Endodermal cell (in vitro differentiated cells): Measurements from ENCODE around the gene AIFM2. TPM values are rescaled to one million over a fixed set of nuclear protein-coding genes. Genes with fewer than 3 reads are reported as not detected.

Experiments used
- DNase-seq: peaks from one replicate; pipeline ENCODE4 v3.0.0-alpha.2; 2017
- H3K27ac ChIP-seq: 2 replicates; pipeline ENCODE4 v1.5.1; 2013; ENCODE audit warnings: mild to moderate bottlenecking, low read depth, low read length, moderate library complexity
- H3K27me3 ChIP-seq: 2 replicates; pipeline ENCODE4 v1.6.1; 2013; ENCODE audit warnings: mild to moderate bottlenecking, low read length, moderate library complexity; ENCODE audit not compliant: insufficient read depth, control insufficient read depth, poor library complexity, severe bottlenecking
- H3K36me3 ChIP-seq: 2 replicates; pipeline ENCODE4 v1.7.0; 2013; ENCODE audit warnings: mild to moderate bottlenecking, low read length, moderate library complexity; ENCODE audit not compliant: control insufficient read depth, insufficient read depth
- H3K4me1 ChIP-seq: one replicate; pipeline ENCODE4 v1.7.0; 2013; ENCODE audit warnings: low read length; ENCODE audit not compliant: control insufficient read depth, insufficient read depth
- H3K4me3 ChIP-seq: 2 replicates; pipeline ENCODE4 v1.5.1; 2013; ENCODE audit warnings: mild to moderate bottlenecking, low read length, moderate library complexity
- H3K9ac ChIP-seq: 2 replicates; pipeline ENCODE4 v1.6.1; 2013; ENCODE audit warnings: mild to moderate bottlenecking, low read length, moderate library complexity; ENCODE audit not compliant: poor library complexity, severe bottlenecking; ENCODE audit errors: extremely low read depth
- H3K9me3 ChIP-seq: 2 replicates; pipeline ENCODE4 v1.6.1; 2013; ENCODE audit warnings: mild to moderate bottlenecking, low read length, moderate library complexity; ENCODE audit not compliant: control insufficient read depth
- H3K27ac Mint-ChIP-seq: 2 replicates; pipeline ENCODE4 v1.8.0; 2020; ENCODE audit warnings: mixed read lengths
- H3K27me3 Mint-ChIP-seq: 2 replicates; pipeline ENCODE4 v1.8.0; 2021; ENCODE audit warnings: mild to moderate bottlenecking, mixed read lengths; ENCODE audit not compliant: insufficient read depth
- H3K36me3 Mint-ChIP-seq: 2 replicates; pipeline ENCODE4 v1.8.0; 2020; ENCODE audit warnings: low read depth, mixed read lengths
- H3K4me1 Mint-ChIP-seq: 2 replicates; pipeline ENCODE4 v1.8.0; 2020; ENCODE audit warnings: mixed read lengths
- H3K4me3 Mint-ChIP-seq: 2 replicates; pipeline ENCODE4 v1.8.0; 2020; ENCODE audit warnings: mild to moderate bottlenecking, moderate library complexity, mixed read lengths
- H3K9me3 Mint-ChIP-seq: 2 replicates; pipeline ENCODE4 v1.8.0; 2020; ENCODE audit warnings: mild to moderate bottlenecking, mixed read lengths
- CTCF ChIP-seq: fragments of 200-600 bp; sonication (generic); conservative IDR thresholded peaks from 2 replicates; pipeline ENCODE4 v1.5.0; 2021; ENCODE audit warnings: antibody characterized with exemption, mild to moderate bottlenecking
- WGBS, 2 experiments: methylation state at CpG; one replicate each; pipeline versions ENCODE4 v1.1.5 to v1.1.7; 2013; ENCODE audit warnings: missing lambda C conversion rate in 2 of 2, mixed read lengths in 1 of 2; ENCODE audit not compliant: insufficient coverage in 1 of 2, insufficient read length in 1 of 2; 5-methylcytosine and 5-hydroxymethylcytosine counted together
- total RNA-seq, 2 donors: library from RNA; stranded (reverse); fragmentation: NEBNext Ultra II Directional in 1 of 2; extraction: Animal tissue kit (Norgen Biotek cat#: 25700) in 1 of 2; gene quantifications; 2 replicates in 1 of 2; 3 replicates in 1 of 2; pipeline ENCODE4 v1.2.1, GENCODE V29; 2021

The AIFM2 gene
- total RNA-seq, 2 donors from 2014 or later: 7.1 to 7.6 TPM

DNA sequence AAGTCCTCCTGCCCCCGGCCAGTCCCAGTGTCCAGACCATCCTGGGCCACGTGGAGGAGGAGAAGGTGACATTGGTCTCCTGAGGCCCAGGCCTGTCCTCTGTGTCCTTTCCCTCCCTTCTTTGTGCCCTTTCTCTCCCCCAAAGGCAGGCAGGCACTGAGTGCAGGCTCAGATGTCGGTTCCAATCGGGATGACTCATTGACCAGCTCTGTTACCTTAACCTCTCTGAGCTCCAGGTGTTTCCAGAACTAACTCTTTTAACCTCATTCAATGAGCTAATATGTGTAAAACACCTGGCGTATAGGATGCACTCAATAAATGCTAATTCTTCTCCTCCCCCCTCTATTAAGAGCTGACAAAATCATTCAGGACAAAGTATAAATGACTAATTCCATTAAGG is 54.3 kb downstream of the AIFM2 start:
- H3K27ac ChIP-seq: no peak overlapping the region
- H3K4me1 Mint-ChIP-seq: peaks cover 34% of the 10 kb centered on the region
- peaks cover 4% of the 10 kb centered on the region for H3K4me1 ChIP-seq
- peaks cover 64% of the 10 kb centered on the region for H3K36me3 Mint-ChIP-seq
- H3K9ac ChIP-seq: no peak overlapping the region
- no peak overlapping the region for H3K4me3 ChIP-seq
- H3K36me3 ChIP-seq: peaks cover 51% of the 10 kb centered on the region
- no peaks in the 10 kb centered on the region for H3K9me3 Mint-ChIP-seq
- WGBS, 2 experiments: 94 to 95% methylated on average over 2 to 5 of the region's 5 CpGs
- H3K9me3 ChIP-seq: no peaks in the 10 kb centered on the region
- H3K4me3 Mint-ChIP-seq: no peak overlapping the region
- no peak overlapping the region for H3K27ac Mint-ChIP-seq
- no peak for DNase-seq
- H3K27me3 ChIP-seq: peaks cover 18% of the 10 kb centered on the region
- TF ChIP-seq CTCF: no peak
- H3K27me3 Mint-ChIP-seq: no peaks in the 10 kb centered on the region

GRCh38 chr10:70074971-70075370 is 57.7 kb downstream of the AIFM2 start:
- Mint-ChIP-seq H3K27me3 (no peaks in the 10 kb centered on the region), H3K4me1 (peaks cover 50% of the 10 kb centered on the region), H3K27ac (no peak overlapping the region), H3K4me3 (no peak overlapping the region), H3K9me3 (no peaks in the 10 kb centered on the region), H3K36me3 (peaks cover 46% of the 10 kb centered on the region)
- DNase-seq: no peak
- H3K27me3 ChIP-seq: peaks cover 30% of the 10 kb centered on the region
- no peak overlapping the region for H3K4me3 ChIP-seq
- H3K36me3 ChIP-seq: peaks cover 35% of the 10 kb centered on the region
- H3K9ac ChIP-seq: no peak overlapping the region
- no peak overlapping the region for H3K27ac ChIP-seq
- no peaks in the 10 kb centered on the region for H3K9me3 ChIP-seq
- 52% methylated on average over 2 of the region's 2 CpGs; no CpG with 5 or more reads in 1 of the 2 experiments for WGBS, 2 experiments
- no peak for TF ChIP-seq CTCF
- H3K4me1 ChIP-seq: peaks cover 4% of the 10 kb centered on the region

DNA sequence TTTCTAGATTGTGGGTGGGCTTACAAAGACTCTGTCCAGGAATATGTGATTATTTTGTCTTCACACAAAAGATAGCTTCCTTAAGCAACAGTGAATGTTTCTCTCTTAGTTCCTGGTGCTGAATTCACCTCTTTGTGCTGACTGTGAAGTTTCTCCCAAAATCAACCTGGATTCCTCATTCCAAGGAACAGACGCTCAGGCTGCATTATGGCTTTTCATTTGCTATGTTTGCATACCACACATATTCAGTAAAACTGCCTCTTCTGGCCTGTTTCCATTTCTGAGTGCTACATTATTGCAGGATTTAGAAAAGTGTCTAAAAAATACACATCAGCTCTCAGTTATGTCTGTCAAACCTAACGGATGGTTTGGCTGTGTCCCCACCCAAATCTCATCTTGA is 58.5 kb downstream of the AIFM2 start:
- H3K36me3 Mint-ChIP-seq: peaks cover 39% of the 10 kb centered on the region

More for the DNA sequence above, 58.5 kb downstream of the AIFM2 start:
- no peak for DNase-seq
- Histone ChIP-seq H3K36me3 (peaks cover 31% of the 10 kb centered on the region), H3K27ac (no peak overlapping the region), H3K9me3 (no peaks in the 10 kb centered on the region), H3K9ac (no peak overlapping the region), H3K4me1 (peaks cover 4% of the 10 kb centered on the region), H3K27me3 (peaks cover 30% of the 10 kb centered on the region), H3K4me3 (no peak overlapping the region)
- no peak overlapping the region for H3K27ac Mint-ChIP-seq
- no peak overlapping the region for H3K4me3 Mint-ChIP-seq
- TF ChIP-seq CTCF: no peak
- H3K27me3 Mint-ChIP-seq: no peaks in the 10 kb centered on the region
- 83 to 96% methylated on average over 1 to 2 of the region's 2 CpGs for WGBS, 2 experiments
- H3K4me1 Mint-ChIP-seq: peaks cover 54% of the 10 kb centered on the region
- H3K9me3 Mint-ChIP-seq: no peaks in the 10 kb centered on the region
